ENCODE data around the gene RGS6.

The RGS6 gene

DNA sequence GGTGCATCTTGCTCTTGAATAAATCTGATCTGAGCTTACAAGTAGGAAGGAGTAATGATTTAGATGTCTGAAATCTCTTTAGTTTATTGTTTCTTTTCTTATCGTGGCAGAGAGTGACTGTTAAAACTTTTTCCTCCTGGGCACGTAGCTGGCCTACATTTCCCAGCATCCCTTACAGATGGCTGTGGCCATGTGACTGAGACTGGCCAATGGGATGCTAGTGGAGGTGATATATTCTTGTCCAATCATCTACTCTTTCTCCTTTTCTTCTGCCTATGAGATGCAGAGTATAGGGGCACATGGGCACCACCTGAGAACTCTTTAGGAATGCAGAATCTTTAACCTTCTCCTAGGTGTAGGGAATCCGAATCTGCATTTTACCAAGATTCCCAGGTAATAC is 237.3 kb downstream of the RGS6 start:
- no peak for DNase-seq

DNA sequence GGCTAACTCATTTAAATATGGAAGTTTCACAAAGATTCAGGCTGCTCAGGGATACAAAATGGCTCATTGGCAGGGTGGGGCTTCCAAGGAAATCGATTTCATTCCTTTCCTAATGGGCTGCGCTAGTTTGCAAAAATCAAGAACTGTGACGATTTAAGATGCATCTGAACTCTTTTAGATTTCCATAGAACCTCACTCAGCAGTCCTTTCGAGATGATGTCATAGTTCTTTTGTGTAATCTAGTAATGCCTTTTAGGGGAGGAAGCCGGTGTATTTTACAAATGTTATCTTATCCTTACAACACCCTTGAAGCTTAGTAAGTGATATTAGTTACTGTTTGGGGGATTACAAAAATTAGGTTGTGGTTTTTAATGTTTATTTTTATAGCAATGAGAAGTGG is 239.8 kb downstream of the RGS6 start:
- no peak for DNase-seq

DNA sequence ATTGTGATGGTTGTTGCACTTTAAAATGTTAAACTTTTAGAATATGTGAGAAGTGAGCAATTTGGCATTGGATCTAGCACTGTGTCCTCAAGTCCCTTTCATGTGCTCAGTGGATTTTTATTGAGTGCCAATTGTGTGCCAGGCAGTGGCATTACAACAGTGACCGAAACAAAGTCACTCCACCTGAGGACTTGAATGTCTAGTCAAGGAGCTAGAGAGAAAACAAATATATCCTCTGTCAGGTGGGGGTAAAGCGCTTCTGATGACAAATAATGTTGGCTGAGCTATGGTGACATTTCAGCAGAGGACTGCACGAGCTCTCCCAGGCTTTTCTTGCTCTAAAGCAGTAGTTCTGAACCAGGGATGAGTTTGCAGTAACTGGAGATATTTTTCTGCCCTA is 240.4 kb downstream of the RGS6 start:
- no peak for DNase-seq

DNA sequence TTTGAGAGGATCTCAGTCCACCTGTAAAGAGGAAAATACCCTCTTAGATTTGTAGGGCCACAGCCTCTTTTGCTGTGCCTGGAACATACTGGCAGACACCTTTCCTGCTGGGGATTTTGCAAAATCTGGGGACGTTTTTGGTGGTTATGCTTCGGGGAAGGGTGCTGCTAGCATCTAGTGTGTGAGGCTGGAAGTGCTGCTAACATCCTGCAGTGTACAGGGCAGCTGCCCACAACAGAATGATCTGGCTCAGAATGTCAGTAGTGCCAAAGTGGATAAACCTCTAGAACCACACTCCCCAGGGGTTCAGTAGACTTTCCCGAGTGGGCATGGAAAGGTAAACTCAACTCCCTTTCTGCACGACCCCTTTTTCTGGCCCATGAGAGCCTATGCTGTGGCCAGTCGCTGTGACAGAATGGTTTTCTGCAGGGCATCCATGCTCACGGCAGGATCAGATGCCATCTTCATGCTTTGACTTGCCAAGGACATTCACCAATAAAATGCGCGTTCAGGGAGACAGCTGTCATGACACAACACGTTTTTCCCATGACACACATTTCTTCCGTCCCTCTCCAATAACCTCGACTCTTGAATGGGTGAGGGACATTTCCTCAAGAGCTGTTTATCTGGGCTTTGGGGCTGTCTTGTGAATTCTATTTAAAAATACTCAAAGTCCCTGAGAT is 240.9 kb downstream of the RGS6 start:
- no peak for DNase-seq

DNA sequence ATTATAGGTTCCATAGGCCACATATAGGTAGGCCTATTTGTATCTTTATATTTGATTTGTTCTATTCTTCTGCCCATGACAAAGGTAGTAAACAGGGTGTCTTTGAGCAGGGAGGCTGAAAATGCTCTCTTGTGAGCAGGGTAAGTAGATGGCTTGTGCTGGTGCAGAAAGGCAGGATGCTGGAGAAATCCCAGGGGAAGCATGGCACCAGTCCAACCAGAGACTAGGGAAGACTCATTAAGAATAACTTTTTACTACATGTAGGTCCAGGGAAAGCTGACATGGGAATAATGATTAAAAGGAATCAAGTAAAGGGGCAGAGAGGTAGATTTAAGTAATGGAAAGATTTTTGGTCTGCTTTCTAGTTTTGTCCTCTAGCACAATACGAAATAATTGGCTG is 245.0 kb downstream of the RGS6 start:
- DNase-seq, result no peak

DNA sequence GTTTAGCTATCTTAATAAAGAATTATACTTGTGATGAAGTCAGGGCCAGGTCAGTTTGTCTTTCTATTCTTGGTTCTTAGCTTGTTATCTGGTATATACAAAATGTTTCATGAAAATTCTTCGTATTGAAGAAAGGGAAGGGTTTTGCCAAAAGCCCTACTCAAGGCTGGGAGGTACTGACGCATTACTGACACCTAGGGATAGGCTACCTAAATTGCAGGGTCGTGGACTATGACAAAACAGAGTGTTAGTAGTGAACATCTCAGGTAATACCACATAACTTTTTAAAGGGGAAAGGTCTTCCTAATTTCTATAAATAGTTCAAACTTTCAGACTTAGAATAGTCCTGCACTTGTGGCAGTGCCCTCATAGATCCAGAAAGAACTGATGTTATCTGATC is 246.3 kb downstream of the RGS6 start:
- DNase-seq, result no peak

DNA sequence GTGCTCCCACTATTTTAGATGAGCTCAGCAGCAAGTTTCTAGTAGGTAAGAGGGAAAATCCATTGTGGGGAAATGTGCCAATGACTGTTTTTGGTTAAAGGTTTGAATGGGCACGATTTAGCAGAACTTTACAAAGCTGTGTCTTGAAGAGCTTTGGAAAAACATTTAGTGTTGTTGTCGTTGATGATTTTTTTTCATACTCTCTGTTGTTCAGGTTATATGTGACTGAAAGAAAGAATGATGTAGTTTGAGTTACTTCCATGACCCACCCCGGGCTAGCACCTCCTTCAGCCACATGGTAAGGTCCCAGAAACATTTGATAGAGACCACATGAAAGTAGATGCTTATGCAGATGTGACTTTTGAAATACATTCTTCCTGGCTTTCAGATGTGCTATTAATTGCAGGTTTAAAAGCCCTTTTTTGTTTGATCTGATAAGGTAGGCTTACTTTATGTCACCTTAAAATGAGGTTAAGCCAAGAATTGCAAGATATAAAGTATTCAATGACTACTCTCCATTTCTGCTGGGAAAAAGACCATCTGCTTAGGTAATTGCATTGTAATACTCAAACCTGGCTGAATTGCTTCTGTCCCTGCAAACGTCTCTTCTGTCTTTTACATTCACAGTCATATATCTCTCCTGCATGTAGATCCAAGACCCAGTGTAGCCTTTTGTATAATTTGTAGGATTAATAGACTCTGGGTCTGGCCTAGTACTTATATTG is 250.6 kb downstream of the RGS6 start:
- DNase-seq, result no peak

- no peak for DNase-seq
These were observed 251.4 kb downstream of the RGS6 start for GRCh38 chr14:72183631-72184030.

- no peak for DNase-seq
These were observed 254.3 kb downstream of the RGS6 start for GRCh38 chr14:72186523-72186922.

GRCh38 chr14:72196237-72197015 is 264.2 kb downstream of the RGS6 start:
- DNase-seq, result no peak

GRCh38 chr14:72201645-72202044 is 269.4 kb downstream of the RGS6 start:
- DNase-seq, result no peak

DNA sequence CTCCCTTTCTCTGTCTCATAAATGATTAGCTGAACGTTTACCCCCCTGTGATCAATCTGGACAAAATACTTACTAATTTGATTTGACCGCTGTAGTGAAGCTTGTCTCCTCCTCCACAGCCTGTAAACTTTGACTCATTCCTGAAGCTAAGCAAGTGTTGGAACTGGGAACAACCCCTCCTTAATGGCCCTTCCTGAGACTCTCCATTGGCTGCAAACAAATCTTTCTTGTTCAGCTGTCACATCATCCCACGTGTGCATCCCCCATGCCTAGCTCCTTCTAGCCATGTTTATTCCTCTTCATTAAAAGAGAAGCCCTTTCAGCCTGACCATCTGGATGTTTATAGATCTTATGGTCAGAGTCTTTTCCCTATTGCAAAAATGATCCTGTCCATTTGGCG is 281.2 kb downstream of the RGS6 start:
- DNase-seq, result no peak

DNA sequence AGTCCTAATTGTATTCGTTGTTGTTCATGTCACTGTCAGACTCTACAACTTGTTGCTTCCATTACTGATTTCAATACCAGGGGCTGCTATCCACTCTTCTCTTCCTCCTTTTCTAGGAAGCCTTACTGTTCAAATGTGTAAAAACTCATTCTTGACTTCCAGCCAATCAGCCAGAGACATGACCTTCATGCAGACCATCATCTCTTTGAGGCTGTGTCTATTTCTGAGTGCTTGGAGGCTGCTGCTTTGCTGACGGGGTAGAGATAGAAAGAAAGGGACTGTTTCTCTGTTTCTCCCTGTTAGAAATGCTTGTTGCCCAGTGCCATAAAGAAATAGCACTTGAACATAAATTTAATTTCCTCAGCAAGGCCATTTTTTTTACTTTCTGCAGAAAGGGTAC is 282.9 kb downstream of the RGS6 start:
- DNase-seq, result no peak

DNA sequence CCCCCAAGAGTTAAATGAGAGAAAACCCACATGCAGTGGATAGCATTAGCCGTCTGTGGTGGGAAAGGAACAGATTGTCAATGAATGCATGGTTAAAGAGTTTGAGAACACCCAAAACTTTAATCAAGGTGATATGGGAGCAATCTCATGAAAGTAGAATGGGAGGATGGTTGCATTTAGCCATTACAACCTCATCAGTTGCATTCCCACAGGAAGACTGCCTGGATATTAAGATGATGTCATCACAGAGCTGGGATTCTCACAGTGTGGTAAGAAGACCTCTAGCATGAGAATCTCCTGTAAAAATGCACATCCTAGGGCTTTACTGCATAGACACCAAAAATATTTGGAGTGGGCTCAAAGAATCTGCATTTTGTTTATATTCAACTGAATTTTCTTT is 284.9 kb downstream of the RGS6 start:
- DNase-seq, result no peak

DNA sequence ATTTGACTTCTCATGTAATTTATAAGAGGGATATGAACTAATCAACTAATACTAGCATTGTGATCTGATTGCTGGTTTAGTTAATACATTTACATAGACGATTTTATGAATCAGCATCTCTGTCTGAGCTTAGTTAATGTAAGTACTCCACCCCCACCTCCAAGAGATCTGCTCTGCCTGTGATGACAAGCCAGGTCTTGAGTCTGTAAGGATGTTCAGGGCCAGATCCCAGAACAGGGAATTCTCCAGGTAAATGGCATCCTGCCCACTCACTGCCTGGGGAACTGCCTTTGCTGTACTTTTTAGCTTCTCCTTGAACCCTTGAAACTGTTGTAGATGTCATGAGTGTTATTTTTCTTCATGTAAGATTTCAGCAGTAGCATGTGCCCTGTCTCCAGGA is 289.8 kb downstream of the RGS6 start:
- no peak for DNase-seq

GRCh38 chr14:72236629-72237028 is 304.4 kb downstream of the RGS6 start:
- DNase-seq, result no peak

DNA sequence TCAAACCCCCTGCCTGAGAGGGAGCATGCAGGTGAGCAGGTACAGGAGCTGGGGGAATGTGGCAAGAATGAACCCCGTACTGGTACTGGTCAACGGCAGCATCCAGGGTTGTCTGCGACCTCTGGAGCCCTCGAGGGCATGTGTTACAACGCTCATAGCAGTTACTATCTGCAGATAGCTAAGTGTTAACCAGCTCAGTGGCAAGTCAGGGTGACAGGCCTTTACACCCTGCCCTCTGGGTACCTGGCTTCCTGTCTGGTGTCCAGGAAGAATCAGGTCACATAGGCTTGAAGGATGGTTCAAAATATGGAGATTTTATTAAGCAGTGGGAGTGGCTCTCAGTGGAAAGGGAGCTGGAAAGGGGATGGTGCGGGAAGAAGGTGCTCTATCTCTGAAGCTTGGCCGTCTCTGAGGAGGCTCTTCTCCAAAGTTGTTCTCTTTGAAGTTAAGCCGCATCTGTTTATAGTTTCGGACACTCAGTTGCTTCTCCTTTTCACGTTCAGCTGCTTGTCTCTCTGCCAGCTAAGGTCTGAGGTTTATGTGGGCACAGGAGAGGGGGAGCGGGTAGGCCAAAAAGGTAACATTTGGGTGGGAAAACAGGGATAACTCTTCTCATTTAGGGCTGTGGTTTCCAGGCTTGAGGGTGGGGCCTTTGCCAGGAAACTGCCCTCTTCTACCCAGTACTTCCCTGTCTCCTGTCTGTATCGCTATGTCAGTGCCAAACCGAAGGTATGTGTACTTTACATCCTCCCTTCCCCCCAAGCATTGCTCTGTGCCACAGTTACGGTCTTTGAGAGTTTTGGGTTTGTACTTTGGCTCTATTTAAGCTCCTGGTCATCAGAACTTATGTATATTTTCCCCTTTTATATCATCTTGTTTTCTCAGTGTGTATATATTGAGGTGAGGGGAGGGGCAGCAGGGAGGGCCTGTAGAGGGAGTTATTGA is 305.8 kb downstream of the RGS6 start:
- DNase-seq, result no peak

DNA sequence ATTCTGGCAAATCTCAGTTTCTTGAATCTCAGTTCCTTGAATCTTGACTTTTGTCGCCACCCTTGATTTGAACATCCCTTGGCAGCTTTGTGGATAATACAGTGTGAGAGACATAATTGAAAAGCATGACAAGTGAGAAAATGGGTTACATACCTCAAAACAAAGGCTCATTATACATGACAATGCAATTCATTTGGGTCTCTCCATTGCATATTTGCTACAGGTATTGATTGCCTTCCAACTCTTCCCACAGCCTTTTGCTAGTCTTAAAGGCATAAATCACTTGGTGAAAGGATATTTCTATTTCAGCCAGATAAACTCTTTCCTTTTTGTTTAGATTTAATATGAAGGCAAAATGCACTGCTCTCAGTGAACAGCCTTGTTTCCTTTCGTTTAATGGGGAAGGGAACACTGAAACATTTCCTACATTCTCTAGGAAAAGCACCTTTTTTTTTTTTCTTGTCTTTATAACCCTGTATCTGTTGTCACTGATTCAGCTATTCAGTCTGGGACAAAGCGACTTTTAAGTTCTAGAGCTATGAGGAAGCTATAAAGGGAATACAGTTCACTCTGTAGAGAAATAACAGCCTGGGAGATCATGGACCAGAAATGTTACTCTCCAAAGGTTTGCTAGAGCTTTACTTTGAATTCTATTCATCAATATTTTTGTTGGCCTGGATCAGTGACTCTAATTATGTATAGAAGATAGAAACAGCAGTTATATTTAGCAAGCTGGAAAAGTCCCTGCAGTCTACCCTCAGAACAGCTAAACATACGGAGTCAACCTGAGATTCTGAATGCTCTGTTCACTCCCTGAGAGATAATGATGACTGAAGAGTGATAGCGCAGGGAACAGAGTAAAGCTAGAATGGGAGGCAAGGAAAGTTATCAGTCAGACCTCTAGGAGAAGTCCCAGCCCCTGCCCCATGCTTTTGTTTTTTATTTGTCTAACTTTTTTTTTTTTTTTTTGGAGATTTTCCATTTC is 311.4 kb downstream of the RGS6 start:
- no peak for DNase-seq

DNA sequence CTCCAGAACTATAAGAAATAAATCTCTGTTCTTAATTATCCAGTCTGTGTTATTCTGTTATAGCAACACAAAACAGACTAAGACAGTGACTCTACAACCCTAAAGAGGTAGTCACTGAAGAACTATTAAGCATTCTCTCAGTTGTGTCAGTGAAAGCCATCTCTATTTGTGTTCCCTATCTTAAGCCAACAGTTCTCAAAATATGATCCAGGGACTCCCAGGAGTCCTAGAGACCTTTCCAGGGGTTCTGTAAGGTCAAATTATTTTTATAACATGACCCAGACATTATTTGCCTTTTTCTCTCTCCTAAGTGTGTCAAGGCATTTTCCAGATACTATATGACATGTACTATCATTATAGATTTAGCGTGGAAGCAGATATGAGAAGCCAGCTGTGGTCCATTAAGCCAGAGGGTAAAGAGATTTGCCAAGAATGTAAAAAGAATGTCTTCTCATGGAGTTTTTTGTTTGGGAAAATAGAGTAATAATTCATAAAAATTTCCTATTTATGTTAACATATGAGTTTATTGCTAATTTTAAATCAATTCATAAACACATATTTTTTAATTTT is 315.8 kb downstream of the RGS6 start:
- DNase-seq, result no peak

GRCh38 chr14:72253503-72253902 is 321.3 kb downstream of the RGS6 start:
- DNase-seq, result no peak
